HG03108 (cell line): ENCODE data around the gene IGF1R.

Experiments used
- ATAC-seq: cut with Tn5 transposase; IDR thresholded peaks from one replicate; pipeline ENCODE4 v1.9.1; 2021; ENCODE audit warnings: moderate library complexity; ENCODE audit not compliant: unreplicated experiment

IGF1R gene

GRCh38 chr15:98794211-98794610, 145.9 kb downstream of the IGF1R start:
- no peak for ATAC-seq

GRCh38 chr15:98794748-98795147, 146.4 kb downstream of the IGF1R start:
- no peak for ATAC-seq

- ATAC-seq = no peak
Measured at GRCh38 chr15:98795980-98796379, 147.6 kb downstream of the IGF1R start.

- no peak for ATAC-seq
Measured at GRCh38 chr15:98796685-98797357, 148.5 kb downstream of the IGF1R start.

- ATAC-seq = no peak
Measured at GRCh38 chr15:98798375-98798893, 150.1 kb downstream of the IGF1R start.

- no peak for ATAC-seq
Measured at GRCh38 chr15:98799461-98800390, 151.4 kb downstream of the IGF1R start.

GRCh38 chr15:98800437-98801233, 152.3 kb downstream of the IGF1R start:
- ATAC-seq = no peak

GRCh38 chr15:98801234-98801561, 152.9 kb downstream of the IGF1R start:
- ATAC-seq = no peak

GRCh38 chr15:98802187-98802586, 153.8 kb downstream of the IGF1R start:
- no peak for ATAC-seq

- ATAC-seq = no peak
Measured at GRCh38 chr15:98803228-98804056, 155.1 kb downstream of the IGF1R start.

GRCh38 chr15:98804057-98804380, 155.7 kb downstream of the IGF1R start:
- no peak for ATAC-seq

GRCh38 chr15:98805434-98806274, 157.3 kb downstream of the IGF1R start:
- no peak for ATAC-seq

- no peak for ATAC-seq
Measured at GRCh38 chr15:98806275-98806895, 158.0 kb downstream of the IGF1R start.

- no peak for ATAC-seq
Measured at GRCh38 chr15:98807262-98807661, 158.9 kb downstream of the IGF1R start.

- ATAC-seq = no peak
Measured at GRCh38 chr15:98809273-98809672, 160.9 kb downstream of the IGF1R start.

GRCh38 chr15:98812716-98813446, 164.5 kb downstream of the IGF1R start:
- ATAC-seq = no peak

- no peak for ATAC-seq
Measured at GRCh38 chr15:98813951-98814350, 165.6 kb downstream of the IGF1R start.

- ATAC-seq = no peak
Measured at GRCh38 chr15:98815207-98815606, 166.9 kb downstream of the IGF1R start.

GRCh38 chr15:98817745-98818144, 169.4 kb downstream of the IGF1R start:
- no peak for ATAC-seq
